SIG-M5 treated with dmso at 0.1 percent for 504 hours (cell line): ENCODE data around the gene WFIKKN1.

Experiments
- DNase-seq: peaks from one replicate; lab custom pipeline; 2025; ENCODE audit not compliant: unreplicated experiment; lab: John Stamatoyannopoulos, UW

Gene WFIKKN1, protein sequence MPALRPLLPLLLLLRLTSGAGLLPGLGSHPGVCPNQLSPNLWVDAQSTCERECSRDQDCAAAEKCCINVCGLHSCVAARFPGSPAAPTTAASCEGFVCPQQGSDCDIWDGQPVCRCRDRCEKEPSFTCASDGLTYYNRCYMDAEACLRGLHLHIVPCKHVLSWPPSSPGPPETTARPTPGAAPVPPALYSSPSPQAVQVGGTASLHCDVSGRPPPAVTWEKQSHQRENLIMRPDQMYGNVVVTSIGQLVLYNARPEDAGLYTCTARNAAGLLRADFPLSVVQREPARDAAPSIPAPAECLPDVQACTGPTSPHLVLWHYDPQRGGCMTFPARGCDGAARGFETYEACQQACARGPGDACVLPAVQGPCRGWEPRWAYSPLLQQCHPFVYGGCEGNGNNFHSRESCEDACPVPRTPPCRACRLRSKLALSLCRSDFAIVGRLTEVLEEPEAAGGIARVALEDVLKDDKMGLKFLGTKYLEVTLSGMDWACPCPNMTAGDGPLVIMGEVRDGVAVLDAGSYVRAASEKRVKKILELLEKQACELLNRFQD

DNA sequence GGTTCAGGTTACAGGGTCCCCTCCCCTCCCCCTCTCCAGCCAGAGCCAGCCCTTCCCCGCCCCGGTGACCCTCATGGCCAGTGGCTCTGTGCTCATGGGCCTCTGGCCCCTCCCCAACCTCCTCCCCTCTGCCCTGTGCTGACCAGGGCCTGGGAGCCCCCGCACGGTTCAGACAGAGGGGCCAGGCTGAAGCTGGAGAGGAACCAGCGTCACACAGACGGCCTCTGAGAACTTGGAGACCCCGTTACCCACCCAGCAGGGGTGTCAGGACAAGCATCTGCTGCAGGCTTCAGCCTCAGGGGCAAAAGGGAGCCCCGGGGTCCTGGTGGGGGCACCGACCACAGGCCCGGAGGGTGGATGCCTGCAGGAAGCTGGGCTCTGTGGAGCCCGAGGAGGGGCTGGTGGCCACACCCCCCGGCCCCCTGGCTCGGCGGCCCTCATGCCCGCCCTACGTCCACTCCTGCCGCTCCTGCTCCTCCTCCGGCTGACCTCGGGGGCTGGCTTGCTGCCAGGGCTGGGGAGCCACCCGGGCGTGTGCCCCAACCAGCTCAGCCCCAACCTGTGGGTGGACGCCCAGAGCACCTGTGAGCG, at the start of gene WFIKKN1:
Gene WFIKKN1 (plus strand): TSS at position 171 of the 591 bp plus-strand sequence. CDS start 269 bp downstream, at position 440.
- no peak for DNase-seq

DNA sequence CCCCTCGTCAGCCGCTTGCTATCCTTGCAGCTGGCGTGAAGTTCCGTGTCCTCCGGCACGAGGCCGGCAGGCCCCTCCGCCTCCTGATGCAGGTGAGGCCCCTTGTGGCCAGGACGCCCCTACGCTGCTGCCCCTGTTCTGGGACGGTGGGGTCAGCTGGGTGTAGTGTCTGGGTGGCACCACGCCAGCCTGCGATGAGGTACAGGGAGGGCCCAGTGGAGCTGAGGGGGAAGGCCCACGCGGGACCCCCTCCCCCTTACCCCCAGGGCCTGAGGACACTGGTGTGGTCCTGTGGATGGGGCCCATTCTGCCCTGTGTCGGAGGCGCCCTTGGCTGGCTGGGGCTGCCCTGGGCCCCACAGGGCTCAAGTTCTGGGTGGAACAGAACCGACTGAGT, 48.6 kb upstream of the WFIKKN1 start:
- no peak for DNase-seq

DNA sequence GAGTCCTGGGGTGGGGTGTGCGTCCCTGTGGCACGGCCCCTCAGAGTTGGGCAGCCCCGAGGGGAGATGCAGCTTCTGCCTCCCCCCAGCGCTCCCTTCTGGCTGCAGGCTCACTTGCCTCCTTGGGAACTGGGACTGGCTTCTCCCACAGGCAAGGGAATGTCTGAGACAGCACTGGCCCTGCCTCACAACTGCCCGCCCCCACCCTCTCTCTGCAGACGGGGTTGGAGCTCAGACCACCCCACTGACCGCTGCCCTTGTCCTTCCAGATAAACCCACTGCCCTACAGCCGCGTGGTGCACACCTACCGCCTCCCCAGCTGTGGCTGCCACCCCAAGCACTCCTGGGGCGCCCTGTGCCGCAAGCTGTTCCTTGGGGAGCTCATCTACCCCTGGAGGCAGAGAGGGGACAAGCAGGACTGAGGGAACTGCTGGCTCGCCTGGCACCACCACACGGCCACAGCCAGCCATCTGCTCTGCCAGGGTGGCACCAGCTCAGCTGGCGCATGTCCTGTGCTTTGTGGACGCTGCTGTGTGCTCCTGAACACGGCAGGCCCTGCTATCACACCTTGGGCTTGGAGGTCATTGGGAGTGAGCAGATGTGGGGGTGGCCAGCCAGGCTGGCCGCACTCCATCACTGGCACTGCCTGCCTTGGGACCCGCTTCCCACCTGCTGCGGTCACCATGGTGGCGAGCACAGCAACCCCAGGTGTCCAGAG, 48.0 kb upstream of the WFIKKN1 start:
- no peak for DNase-seq

DNA sequence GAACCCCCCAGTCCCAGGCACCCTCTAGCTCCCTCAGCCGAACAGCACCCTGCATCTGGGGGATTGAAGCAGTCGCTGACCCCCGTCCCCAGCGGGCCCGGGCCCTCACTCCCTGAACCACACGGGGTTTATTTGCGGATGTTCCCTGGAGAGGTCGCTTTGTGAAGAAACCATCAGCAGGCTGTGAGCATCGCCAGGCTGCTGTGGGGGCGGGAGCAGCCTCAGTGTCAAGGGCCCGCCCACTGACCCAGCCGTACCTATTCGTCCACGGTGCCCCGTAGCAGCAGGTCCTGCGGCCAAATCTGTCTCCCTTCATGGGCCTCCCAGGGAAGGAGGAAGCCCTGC, 47.3 kb upstream of the WFIKKN1 start:
- DNase-seq, result no peak

DNA sequence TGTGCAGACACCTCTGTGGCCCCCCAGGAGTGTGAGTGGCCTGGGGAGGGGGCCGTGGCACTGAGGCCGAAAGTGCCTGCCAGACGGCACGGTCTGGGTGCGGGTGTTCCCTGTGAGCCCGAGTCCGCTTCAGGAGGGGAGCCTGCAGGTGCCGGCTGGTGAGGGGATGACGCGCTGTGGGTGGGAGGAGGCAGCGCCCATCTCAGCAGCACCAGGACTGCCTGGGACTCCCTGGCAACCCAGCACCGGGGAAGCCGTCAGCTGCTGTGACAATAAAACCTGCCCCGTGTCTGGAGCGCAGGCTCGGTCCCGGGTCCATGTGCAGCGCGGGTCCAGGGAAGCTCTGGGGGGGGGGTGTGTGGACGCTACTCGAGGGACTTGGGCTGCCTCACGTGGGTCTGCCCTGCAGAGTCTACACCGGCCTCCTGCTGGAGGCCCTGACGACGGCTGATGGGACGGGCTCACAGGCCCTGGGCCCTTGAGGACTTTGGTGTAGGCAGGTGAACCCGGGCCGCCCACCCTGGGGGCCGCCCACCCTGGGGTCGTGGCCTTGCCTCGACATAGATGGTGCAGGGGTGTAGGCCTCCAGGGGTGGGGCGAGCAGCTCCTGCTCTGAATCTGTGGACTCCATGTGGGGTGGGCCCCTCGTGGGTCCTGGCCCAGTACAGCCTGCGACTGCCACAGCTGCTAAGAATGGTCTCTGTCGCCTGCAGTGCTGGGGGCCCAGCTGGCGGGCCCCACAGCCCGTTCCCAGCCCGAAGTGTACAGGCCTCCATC, 46.8 kb upstream of the WFIKKN1 start:
- DNase-seq, result no peak

DNA sequence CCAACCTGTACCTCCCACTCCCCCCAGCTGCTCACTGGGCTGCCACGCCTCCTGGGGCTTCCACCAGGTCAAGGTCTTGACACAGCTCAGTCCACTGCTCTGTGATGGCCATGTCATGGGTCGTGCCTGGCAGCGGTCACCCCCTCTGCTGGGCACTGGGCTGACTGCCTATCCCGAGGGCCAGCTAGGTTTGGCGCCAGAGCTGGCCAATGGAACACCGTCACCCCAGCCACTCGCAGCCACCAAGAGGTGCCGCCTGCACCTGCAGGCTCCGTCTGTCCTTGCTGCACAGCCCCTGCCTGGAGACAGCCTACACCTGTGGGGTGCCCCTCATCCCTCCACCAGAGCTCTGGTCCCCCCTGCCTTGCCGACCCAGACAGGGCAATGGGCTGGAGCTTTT, 45.4 kb upstream of the WFIKKN1 start:
- DNase-seq, result no peak

DNA sequence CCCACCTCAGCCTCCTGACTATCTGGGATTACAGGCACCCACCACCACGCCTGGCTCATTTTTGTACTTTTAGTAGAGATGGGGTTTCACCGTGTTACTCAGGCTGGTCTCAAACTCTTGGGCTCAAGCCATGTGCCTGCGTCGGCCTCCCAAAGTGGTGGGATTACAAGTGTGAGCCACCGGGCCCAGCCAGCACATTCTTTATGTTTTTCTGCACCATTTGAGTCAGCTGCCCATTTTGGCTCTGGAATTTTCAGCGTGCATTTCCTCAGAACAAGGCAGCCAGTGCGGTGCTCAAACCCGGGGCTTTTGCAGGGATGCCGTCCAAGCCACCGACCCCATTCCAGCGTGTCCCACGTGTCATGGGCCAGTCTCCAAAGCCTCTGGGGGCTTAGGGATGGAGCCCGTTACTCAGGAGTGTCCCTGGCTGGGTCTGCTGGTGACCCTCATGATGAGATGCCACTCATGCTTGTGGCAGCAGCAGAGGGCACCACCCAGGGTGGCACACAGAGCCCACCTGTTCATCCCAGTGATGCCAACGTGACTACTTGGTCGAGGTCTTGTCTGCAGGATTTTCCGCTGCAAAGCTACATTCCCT, 44.6 kb upstream of the WFIKKN1 start:
- DNase-seq, result no peak

DNA sequence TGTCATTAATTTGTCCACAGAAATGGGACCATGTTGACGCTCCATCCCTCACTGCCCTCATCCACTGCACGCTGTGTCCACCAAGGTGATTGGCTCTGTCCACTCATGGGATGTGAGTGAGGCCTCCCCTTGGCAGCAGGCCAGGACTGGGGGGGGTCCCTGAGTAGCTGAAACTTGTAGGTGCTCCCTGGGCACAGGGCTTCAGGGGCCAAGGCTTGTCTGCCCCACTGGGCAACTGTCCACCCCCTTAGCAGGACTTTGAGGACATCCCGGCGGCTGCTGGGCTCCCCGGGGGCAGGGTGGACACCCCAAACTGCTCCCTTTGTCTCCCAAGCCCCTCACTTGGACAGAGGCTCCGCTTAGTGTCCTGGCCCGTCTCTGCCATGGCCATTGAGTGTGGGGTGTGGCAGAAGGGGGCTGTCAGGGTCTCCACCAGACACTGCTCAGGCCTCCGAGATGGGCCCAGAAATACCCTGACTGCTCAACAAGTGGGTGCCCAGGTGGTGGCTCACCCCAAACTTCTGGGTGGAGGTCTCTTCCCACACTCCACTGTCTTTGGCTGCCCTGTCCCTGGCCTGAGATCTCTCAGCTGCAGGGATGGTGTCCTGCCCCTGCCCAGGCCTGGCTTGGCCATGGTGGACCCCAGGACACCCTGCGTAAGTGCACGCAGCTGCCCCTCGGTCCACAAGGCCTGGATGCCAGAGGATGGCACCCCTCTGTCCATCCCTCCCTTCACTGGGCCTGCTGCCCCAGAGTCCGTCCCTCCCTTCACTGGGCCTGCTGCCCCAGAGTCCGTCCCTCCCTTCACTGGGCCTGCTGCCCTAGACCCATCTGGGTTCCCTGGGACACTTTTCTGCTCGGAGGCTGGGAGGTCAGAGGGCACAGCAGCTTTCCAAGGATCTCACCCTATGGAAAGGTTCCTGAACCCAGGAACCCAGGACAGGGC, 43.9 kb upstream of the WFIKKN1 start:
- no peak for DNase-seq

DNA sequence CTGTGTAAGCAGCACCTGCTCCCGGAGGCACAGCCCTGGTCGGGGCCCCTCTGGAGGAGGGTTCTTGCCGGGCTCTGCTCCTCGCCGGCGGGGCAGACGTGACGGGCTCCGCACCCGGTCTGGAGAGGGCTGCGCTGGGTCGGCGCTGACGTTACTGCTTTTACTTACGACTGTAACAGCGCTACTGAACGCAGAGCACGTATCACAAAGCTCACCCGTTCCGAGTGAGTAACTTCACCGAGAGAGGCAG, 42.2 kb upstream of the WFIKKN1 start:
- DNase-seq, result peak; percentile 19

DNA sequence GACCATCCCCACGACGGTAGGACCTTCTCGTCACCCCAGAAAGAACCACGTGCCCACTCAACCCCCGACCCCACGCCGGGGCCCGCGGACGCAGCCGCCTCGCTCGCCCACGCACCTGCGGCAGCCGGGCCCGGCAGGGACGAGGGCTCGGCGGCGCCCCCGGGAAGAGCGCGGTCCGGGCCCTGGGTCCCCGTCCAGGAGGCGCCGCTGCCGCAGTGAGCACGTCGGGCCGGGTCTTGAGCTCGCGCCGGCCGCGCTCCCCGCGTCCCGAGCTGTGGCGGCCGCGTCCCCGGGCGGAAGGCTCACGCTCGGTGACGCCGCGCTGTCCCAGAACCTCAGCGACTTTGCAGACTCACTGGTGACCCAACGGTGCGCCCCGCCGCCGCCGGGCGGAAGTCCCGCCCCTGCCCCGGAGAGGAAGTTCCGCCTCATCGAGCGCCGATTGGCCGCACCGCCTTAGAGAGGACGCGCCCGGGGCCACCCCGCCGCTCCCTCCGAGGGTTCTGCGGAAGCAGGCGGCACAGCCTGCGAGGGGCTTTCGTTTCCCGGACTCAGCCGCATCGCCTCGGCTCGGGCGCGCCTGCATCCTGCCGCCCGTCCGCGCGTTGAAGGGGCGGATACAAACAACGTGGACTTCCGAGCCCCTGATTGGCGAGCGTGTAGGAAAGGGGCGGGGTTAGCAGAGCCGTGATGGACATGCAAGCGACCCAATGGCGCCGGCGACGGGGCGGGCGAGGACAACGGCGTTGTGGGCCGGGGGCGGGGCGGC, 41.7 kb upstream of the WFIKKN1 start:
- peak; percentile 85 for DNase-seq

DNA sequence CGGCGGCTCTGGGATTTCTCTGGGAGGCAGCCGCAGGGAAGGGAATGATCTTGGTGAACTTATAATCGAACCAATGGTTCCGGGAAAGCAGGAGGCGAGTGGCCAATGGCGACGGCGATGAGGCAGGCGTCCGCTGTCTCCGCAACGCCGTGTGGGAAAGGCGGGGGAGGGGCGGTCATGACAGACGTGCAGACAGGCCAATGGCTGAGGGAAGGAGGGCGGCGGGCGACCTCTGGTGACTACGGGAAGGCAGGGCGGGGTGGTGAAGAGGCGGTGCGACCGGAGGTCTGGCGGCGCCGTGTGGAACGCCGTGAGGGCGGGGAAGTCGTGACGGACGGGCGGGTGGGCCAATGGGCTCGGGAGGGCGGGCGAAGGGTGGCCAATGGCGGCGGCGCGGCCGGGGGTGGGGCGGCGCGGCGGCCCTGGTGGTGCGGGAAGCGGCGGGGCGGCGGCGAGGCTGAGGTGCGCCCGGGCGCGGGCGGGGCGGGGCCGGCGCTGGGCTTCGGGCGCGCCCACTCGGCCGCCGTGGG, 41.1 kb upstream of the WFIKKN1 start, which contains the start of gene RAB40C:
Gene RAB40C (plus strand): TSS at position 409 of the 530 bp plus-strand sequence. CDS start 226 bp downstream, outside the sequence.
- peak; percentile 92 for DNase-seq

DNA sequence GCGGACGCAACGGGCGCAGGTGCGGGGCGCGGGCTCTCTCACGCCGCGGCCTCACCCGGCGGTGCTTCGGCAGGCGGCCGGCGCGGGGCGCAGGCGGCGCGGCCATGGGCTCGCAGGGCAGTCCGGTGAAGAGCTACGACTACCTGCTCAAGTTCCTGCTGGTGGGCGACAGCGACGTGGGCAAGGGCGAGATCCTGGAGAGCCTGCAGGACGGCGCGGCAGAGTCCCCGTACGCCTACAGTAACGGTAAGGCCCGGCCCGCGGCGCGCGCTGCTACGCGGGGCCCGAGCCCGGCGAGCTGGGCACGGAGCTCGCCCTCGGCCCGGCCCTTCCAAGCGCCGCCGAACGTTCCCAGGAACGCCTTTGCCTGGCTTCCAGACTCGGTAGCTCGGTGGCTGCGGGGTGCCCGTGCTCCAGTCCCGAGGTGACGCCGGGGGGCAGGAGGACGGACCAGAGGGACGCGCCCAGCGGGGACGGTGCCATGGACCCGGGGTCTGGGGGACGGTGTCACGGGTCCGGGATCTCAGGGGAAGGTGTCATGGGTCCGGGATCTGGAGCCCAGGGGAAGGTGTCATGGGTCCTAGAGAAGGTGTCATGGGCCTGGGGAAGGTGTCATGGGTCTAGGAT, 40.5 kb upstream of the WFIKKN1 start:
- no peak for DNase-seq

DNA sequence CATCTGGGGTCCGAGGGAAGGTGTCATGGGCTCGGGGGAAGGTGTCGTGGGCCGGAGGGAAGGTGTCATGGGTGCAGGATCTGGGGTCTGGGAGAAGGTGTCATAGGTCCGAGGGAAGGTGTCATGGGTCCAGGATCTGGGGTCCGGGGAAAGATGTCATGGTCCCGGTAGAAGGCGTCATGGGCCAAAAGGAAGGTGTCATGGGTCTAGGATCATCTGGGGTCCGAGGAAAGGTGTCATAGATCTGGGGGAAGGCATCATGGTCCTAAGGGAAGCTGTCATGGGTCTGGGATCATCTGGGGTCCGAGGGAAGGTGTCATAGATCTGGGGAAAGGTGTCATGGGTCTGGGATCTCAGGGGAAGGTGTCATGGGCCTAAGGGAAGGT, 40.0 kb upstream of the WFIKKN1 start:
- DNase-seq, result no peak

DNA sequence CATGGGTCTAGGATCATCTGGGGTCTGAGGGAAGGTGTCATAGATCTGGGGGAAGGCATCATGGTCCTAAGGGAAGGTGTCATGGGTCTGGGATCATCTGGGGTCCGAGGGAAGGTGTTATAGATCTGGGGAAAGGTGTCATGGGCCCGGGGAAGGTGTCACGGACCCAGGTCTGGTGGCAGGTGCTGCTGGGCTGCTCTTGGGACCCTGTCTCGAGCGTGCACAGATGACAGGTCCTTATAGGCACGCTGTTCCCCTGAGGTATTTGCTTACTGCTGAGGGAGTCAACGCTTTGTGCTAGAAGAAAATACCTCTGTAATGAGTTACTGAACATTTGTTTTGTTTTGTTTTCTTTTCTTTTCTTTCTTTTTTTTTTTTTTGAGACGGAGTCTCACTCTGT, 39.6 kb upstream of the WFIKKN1 start:
- no peak for DNase-seq

DNA sequence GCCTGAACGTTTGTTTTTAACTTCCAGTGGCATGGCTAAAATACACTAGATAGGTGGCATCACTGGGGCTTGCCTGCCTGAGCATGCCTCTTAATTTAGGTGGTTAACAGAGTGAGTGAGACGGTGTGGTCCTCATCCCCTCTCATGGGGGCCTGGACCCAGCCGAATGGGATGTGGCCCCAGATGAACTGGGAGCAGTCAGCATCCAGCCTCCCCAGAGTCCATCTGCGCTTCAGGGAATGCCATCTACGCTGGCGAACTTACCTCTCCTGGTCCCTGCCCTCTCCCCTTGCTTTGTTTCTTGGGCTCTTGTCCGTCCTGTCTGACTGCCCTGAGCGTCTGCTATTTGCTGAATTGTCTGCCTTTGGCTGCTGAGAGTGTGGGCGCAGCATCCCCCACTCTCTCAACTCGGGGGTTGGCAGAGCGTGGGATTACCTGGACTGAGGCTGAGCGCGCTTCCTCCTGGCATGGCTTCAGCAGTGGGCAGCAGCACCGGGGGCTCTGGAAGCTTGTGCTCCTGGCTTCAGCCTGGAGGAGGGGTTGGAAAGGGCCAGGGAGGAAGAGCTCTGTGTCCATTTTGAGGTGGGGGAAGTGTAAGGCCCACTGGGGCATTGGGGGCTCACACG, 38.8 kb upstream of the WFIKKN1 start:
- no peak for DNase-seq

DNA sequence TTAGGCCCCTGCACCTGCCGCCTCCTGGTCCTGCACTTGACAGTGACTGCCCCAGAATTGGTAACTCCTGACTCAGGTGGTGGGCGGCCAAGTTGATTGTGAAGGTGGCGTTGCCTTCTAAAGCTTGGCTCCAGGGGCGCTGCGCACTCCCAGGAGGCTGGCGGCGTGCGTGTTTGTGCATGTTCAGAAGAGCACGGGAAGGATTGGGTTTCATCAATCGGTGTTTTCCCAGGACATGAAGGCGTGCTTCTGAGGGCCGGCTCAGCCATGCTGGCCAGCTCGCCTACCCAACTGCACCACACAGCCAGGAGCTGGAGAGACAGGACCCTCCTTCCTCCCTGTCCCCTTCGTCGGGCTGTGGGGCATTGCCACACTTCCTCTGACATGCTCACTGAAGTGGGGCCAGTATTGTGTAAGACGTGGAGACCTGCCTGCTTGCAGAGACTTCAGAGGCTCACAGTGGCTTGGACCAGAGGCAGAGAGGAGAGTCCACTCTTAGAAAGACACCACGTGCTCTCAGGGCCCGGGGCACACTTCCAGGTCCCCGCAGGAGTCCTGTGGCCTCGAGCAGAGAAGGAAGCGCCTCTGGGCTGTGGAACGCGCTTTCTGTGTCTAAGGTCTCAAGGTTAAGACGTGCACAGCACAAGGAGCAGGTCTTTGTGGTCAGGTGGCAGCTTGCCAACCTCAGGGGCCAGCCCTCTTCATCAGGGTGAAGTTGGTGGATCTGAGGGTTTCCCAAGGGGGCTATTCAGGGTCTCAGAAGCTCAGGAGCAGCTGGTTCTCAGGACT, 38.1 kb upstream of the WFIKKN1 start:
- peak; percentile 87 for DNase-seq

DNA sequence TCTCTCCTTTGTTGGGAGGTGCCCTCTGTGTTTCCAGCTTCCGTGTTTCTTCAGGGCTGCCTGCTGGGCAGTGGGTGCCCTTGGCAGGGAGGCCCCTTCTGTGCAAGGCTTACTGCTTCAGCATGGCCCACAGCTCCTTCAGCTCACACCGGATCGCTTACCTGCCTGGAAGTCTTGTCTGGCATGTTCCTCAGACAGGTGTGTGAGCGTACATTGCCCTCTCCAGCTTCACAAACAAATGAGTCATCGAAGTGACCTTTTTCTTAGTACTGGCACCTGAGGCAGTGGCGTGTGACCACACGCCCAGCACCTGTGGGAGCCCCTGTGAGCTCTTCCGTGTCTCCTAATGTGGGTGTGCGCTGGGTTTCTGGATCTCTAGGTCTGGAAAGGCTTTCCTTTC, 37.4 kb upstream of the WFIKKN1 start:
- peak; percentile 50 for DNase-seq
